ENCODE results near the gene BMERB1. TPM values are rescaled to one million over a fixed set of nuclear protein-coding genes. Genes with fewer than 3 reads are reported as not detected.

The BMERB1 gene
- total RNA-seq, 2 donors from 2014 or later, result 6.2 to 9.1 TPM

GRCh38 chr16:15636392-15636873, 202.0 kb downstream of the BMERB1 start:
- DNase-seq, result no peak
- no peak overlapping the region for H3K27ac ChIP-seq
- H3K9me3 ChIP-seq, result no peaks in the 10 kb centered on the region
- TF ChIP-seq CTCF (IDR thresholded peaks at IDR 0.05), result no peak
- intact Hi-C loops (cut with DNase I), result no loop called here
- H3K9ac ChIP-seq (ENCODE audit: low read depth in 2 of 2, low read length in 2 of 2), result no peak overlapping the region
- no peaks in the 10 kb centered on the region for H3K27me3 ChIP-seq
- H3K4me3 ChIP-seq, result no peak overlapping the region
- H3K4me1 ChIP-seq, result peaks cover 3% of the 10 kb centered on the region
- peaks cover 34% of the 10 kb centered on the region for H3K36me3 ChIP-seq

Other genes with a start within 250 kb of the BMERB1 start
- gene NPIPA5, start 56.3 kb upstream of the BMERB1 start, total RNA-seq, result 1 to 10 TPM; 2.4 to 6.6 TPM
- gene MPV17L, start 38.8 kb upstream of the BMERB1 start, total RNA-seq, result 1 to 10 TPM; 7.9 to 9.7 TPM
- 10 to 100 TPM; 53.0 to 71.6 TPM for gene MARF1, start 208.6 kb downstream of the BMERB1 start, total RNA-seq
- gene NDE1, start 215.7 kb downstream of the BMERB1 start, total RNA-seq, result 10 to 100 TPM; 38.5 to 50.3 TPM

All from colonic mucosa (tissue), 4 donors.